NOMO-1 treated with DMSO at 0.1 percent for 48 hours (cell line): Measurements from ENCODE around the gene SLFN12L.
"Not testable (repeated sequence)": the region's sequence is repeated elsewhere in the genome, so short reads cannot be mapped to it uniquely, and the experiment has no call there.

ENCODE experiments used
- DNase-seq: peaks from one replicate; lab custom pipeline; 2025; ENCODE audit not compliant: unreplicated experiment; lab: John Stamatoyannopoulos, UW

The SLFN12L gene

GRCh38 chr17:35543856-35544255 lies 6.4 kb upstream of the SLFN12L start:
- no peak for DNase-seq

DNA sequence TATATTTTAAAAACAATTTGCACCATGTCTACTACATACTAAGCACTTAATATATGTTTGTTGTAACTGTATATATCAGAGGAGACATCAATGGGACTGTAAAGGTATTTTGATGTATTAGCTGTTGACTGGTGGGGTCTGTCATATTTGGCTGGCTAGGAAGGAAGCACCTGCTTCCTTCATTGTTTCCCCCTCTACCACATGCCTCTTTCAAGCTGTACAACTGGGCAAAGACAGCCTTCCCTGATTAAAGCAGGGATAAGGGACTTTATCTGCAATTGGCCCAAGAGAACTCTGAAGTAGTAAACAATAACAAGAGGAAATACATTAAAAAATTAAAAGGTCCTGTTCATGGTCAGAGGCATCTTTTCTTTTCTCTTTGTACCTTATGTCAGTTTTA lies 5.5 kb upstream of the SLFN12L start:
- DNase-seq: no peak

GRCh38 chr17:35541434-35541833 lies 4.0 kb upstream of the SLFN12L start:
- DNase-seq: no peak

GRCh38 chr17:35540589-35541404 lies 3.3 kb upstream of the SLFN12L start:
- peak; percentile 60 for DNase-seq

DNA sequence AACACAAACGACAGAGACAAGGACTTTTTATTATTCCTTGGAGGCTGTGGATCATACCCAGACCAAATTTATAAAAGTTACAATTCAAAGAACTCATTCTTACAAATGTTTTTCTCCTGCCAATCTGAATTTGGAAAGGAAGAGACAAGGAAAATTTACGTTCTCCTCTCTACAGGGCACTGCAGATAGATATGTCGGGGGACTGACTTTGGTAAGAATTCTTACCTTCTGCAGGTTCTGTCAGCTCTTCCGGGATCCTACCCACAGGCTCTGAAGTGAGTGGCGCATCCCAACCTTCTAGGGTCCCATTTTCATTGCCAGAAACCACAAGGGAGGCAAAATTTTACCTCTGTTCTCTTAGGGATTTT lies 2.2 kb upstream of the SLFN12L start:
- no peak for DNase-seq

GRCh38 chr17:35536664-35537171 lies 760 bp downstream of the SLFN12L start:
- DNase-seq: no peak

GRCh38 chr17:35535406-35535805 lies 2.1 kb downstream of the SLFN12L start:
- DNase-seq: not testable (repeated sequence)

GRCh38 chr17:35534576-35535093 lies 2.8 kb downstream of the SLFN12L start:
- no peak for DNase-seq

GRCh38 chr17:35531160-35531559 lies 6.3 kb downstream of the SLFN12L start:
- DNase-seq: no peak

DNA sequence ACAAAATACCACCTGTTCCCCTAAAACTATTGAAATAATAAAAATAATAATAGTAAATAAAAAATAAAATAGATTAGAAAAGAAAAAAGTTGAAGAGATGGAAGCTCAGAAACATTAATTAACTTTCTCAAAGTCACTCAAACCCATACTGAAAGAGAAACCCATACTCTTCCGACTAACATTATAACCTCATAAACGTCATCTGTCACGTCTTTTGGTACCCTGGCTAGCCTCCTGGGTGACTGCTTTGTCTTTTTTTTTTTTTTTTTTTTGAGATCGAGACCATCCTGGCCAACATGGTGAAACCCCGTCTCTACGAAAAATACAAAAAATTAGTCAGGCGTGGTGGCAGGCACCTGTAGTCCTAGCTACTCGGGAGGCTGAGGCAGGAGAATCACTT lies 7.6 kb downstream of the SLFN12L start:
- no peak for DNase-seq

GRCh38 chr17:35529326-35529725 lies 8.2 kb downstream of the SLFN12L start:
- not testable (repeated sequence) for DNase-seq

- peak; percentile 76 for DNase-seq
Measured at GRCh38 chr17:35523296-35523695, 14.2 kb downstream of the SLFN12L start.

GRCh38 chr17:35521654-35522256 lies 15.7 kb downstream of the SLFN12L start:
- DNase-seq: peak; percentile 79

DNA sequence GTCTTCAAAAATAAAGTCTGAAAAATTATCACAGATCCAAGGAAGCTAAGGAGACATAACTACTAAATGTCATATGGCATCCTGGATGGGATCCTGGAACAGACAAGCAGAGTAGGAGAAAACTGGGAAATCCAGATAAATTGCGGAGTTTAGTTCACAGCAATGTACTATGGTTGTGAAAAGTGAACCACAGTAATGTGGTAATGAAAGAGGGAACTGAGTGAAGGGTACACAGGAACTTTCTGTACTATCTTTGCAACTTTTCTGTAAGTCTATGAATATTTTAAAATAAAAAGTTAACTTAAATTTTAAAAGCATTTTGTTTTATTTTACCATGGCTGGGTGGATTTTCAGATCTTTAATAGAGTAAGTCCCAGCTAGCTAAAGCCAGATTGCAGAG lies 16.3 kb downstream of the SLFN12L start:
- DNase-seq: peak; percentile 46

GRCh38 chr17:35519906-35520442 lies 17.5 kb downstream of the SLFN12L start:
- DNase-seq: no peak

- DNase-seq: no peak
Measured at GRCh38 chr17:35519439-35519838, 18.0 kb downstream of the SLFN12L start.

DNA sequence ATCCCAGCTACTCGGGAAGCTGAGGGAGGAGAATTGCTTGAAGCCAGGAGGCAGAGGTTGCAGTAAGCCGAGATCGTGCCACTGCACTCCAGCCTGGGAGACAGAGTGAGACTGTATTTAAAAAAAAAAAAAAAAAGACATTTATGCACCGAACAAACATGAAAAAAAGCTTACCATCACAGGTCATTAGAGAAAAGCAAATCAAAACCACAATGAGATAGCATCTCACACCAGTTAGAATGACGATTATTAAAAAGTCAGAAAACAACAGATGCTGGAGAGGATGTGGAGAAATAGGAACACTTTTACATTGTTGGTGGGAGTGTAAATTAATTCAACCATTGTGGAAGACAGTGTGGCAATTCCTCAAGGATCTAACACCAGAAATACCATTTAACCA lies 19.0 kb downstream of the SLFN12L start:
- DNase-seq: not testable (repeated sequence)

- no peak for DNase-seq
Measured at GRCh38 chr17:35515027-35515426, 22.5 kb downstream of the SLFN12L start.

- DNase-seq: no peak
Measured at GRCh38 chr17:35514564-35514963, 22.9 kb downstream of the SLFN12L start.

- DNase-seq: no peak
Measured at GRCh38 chr17:35510052-35510451, 27.4 kb downstream of the SLFN12L start.

- DNase-seq: not testable (repeated sequence)
Measured at GRCh38 chr17:35507714-35508113, 29.8 kb downstream of the SLFN12L start.

GRCh38 chr17:35499548-35499947 lies 37.9 kb downstream of the SLFN12L start:
- DNase-seq: no peak
